ENCODE measurements around the gene SNX25.

GRCh38 chr4:185352741-185353140, 143.3 kb downstream of the SNX25 start:
- TF ChIP-seq CTCF (conservative IDR thresholded peaks at IDR 0.05; ENCODE audit: low read depth in 2 of 2) = no peak
- TF ChIP-seq POLR2AphosphoS5 (IDR thresholded peaks at IDR 0.05; ENCODE audit: low read depth) = no peak
- TF ChIP-seq REST (IDR thresholded peaks at IDR 0.05; ENCODE audit: unreplicated experiment) = no peak
- TF ChIP-seq JUNB (IDR thresholded peaks at IDR 0.05; ENCODE audit: unreplicated experiment) = no peak
- TF ChIP-seq STAT1 (IDR thresholded peaks at IDR 0.05; ENCODE audit: unreplicated experiment) = no peak
- no peak for TF ChIP-seq EZH2 (IDR thresholded peaks at IDR 0.05; ENCODE audit: low read depth, unreplicated experiment)
- TF ChIP-seq ZNF331 (CRISPR knock-in tag; IDR thresholded peaks at IDR 0.05; ENCODE audit: low read depth) = no peak
- no peak for TF ChIP-seq EZH2phosphoT487 (IDR thresholded peaks at IDR 0.05; ENCODE audit: unreplicated experiment)
- TF ChIP-seq CREB1 (CRISPR knock-in tag; IDR thresholded peaks at IDR 0.05; ENCODE audit: low read depth) = no peak
- no peak for TF ChIP-seq ETS1 (IDR thresholded peaks at IDR 0.05)
- TF ChIP-seq NANOG (IDR thresholded peaks at IDR 0.05; ENCODE audit: borderline replicate concordance) = no peak

All from GM23338 (cell line).